Measurements from ENCODE around the gene NUBP1.

The NUBP1 gene

GRCh38 chr16:10806698-10807097 is 63.1 kb downstream of the NUBP1 start:
- no peak for DNase-seq (ENCODE audit: low spot score)

- no peak for DNase-seq (ENCODE audit: low spot score)
These were observed 64.6 kb downstream of the NUBP1 start for GRCh38 chr16:10808218-10808617.

DNA sequence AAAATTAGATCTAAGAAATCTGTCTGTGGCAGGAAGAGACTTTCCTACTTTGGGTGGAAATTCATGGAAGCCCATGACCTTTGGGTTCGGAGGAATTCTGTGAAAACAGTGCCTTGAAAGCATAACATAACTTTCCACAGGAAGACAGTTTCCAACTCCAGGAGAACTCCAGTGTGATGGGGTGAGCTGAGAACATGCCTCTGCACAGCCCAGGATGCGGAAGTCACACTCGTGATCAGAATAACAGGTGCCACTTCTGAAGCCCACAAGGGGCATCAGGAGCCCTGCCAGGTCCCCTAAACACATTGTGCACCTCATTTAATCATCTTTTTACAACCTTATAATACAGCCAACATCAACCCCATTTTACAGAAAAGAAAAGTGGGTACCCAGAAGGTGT is 65.2 kb downstream of the NUBP1 start:
- DNase-seq (ENCODE audit: low spot score), result no peak

- no peak for DNase-seq (ENCODE audit: low spot score)
These were observed 66.1 kb downstream of the NUBP1 start for GRCh38 chr16:10809706-10810105.

DNA sequence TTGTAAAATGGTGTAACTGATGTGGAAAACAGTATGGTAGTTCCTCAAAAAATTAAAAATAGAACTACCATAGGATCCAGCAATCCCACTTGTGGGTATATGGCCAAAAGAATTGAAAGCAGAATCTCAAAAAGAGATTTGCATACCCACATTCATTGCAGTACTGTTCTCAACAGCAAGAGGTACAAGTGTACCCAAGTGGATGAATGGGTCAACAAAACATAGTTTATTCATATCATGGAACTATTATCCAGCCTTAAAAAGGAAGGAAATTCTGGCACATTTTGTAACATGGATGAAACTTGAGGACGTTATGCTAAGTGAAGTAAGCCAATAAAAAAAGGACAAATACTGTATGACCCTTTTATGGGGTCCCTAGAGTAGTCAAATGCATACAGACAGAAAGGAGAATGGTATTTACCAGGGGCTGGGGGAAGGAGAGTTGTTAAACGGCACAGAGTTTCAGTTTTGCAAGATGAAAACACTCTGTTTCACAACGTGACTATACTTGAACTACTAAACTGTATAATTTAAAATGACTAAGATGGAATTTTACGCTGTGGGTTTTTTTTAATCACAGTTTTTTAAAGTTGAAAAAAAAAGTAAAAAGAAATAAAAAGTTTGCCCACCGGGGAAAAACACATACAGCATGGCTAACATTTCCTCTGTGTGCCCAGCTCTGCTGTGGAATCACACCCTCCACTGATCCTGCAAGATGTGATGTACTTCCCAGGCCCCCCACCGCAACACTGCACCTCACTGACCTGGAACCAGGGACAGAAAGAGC is 68.9 kb downstream of the NUBP1 start:
- no peak for DNase-seq (ENCODE audit: low spot score)

GRCh38 chr16:10813099-10813455 is 69.4 kb downstream of the NUBP1 start:
- no peak for DNase-seq (ENCODE audit: low spot score)

- no peak for DNase-seq (ENCODE audit: low spot score)
These were observed 73.9 kb downstream of the NUBP1 start for GRCh38 chr16:10817514-10817913.

GRCh38 chr16:10817963-10818941 is 74.6 kb downstream of the NUBP1 start, which contains the start of gene TVP23A:
TVP23A (minus strand) TSS chr16:10818794; CDS start chr16:10818493, 301 bp downstream.
- DNase-seq (ENCODE audit: low spot score), result no peak

Measured in SW480 (cell line).